NCI-H2196 treated with DMSO at 0.1 percent for 48 hours (cell line): ENCODE results near the gene CDK4.
A peak's percentile ranks its signal among the peaks of the same experiment; 100 is the strongest.
"Not testable (repeated sequence)": the region's sequence is repeated elsewhere in the genome, so short reads cannot be mapped to it uniquely, and the experiment has no call there.

ENCODE experiments used
- DNase-seq: peaks from one replicate; lab custom pipeline; 2025; ENCODE audit not compliant: unreplicated experiment; lab: John Stamatoyannopoulos, UW

The CDK4 gene

GRCh38 chr12:57751788-57752667, at the start of gene CDK4:
CDK4 (minus strand) TSS chr12:57752310; CDS start chr12:57751717, 593 bp downstream.
- DNase-seq: peak; percentile 99

- no peak for DNase-seq
Measured at GRCh38 chr12:57800965-57801364, 48.9 kb upstream of the CDK4 start.

GRCh38 chr12:57797933-57798332, 45.8 kb upstream of the CDK4 start:
- DNase-seq: no peak

GRCh38 chr12:57796996-57797395, 44.9 kb upstream of the CDK4 start:
- no peak for DNase-seq

GRCh38 chr12:57795354-57795753, 43.2 kb upstream of the CDK4 start:
- no peak for DNase-seq

- DNase-seq: no peak
Measured at GRCh38 chr12:57793920-57794319, 41.8 kb upstream of the CDK4 start.

- no peak for DNase-seq
Measured at GRCh38 chr12:57783861-57784260, 31.8 kb upstream of the CDK4 start.

- DNase-seq: no peak
Measured at GRCh38 chr12:57783466-57783801, 31.3 kb upstream of the CDK4 start.

GRCh38 chr12:57782608-57783465, 30.7 kb upstream of the CDK4 start, which contains the start of gene TSFM:
TSFM (plus strand) TSS chr12:57782787; CDS start chr12:57782802, 15 bp downstream.
- DNase-seq: peak; percentile 79

- no peak for DNase-seq
Measured at GRCh38 chr12:57782243-57782607, 30.1 kb upstream of the CDK4 start.

GRCh38 chr12:57781801-57782200, 29.7 kb upstream of the CDK4 start:
- no peak for DNase-seq

GRCh38 chr12:57781244-57781643, 29.1 kb upstream of the CDK4 start:
- no peak for DNase-seq

GRCh38 chr12:57780284-57780897, 28.3 kb upstream of the CDK4 start:
- DNase-seq: no peak

GRCh38 chr12:57779736-57780135, 27.6 kb upstream of the CDK4 start:
- no peak for DNase-seq

- DNase-seq: no peak
Measured at GRCh38 chr12:57777911-57778310, 25.8 kb upstream of the CDK4 start.

GRCh38 chr12:57777367-57777766, 25.3 kb upstream of the CDK4 start:
- DNase-seq: no peak

- no peak for DNase-seq
Measured at GRCh38 chr12:57776247-57776587, 24.1 kb upstream of the CDK4 start.

GRCh38 chr12:57775563-57776246, 23.6 kb upstream of the CDK4 start:
- DNase-seq: no peak

- DNase-seq: no peak
Measured at GRCh38 chr12:57775044-57775443, 22.9 kb upstream of the CDK4 start.

GRCh38 chr12:57774634-57775033, 22.5 kb upstream of the CDK4 start:
- not testable (repeated sequence) for DNase-seq
